HepG2 (cell line): Measurements from ENCODE around the gene NOL4L. TPM values are rescaled to one million over a fixed set of nuclear protein-coding genes. Genes with fewer than 3 reads are reported as not detected.

Experiments used
- CENPX ChIP-seq: sonication (generic); formaldehyde crosslinking; IDR thresholded peaks from 2 replicates; pipeline ENCODE4 v1.9.0; 2021; ENCODE audit warnings: mild to moderate bottlenecking, missing genetic modification reagents, moderate library complexity
- FOXK2 ChIP-seq: fragments of 450-650 bp; IDR thresholded peaks from 2 replicates; pipeline ENCODE4 v1.6.1; 2016
- GABPB1 ChIP-seq: IDR thresholded peaks from 2 replicates; pipeline ENCODE4 v1.6.1; 2016; ENCODE audit warnings: mild to moderate bottlenecking, missing genetic modification reagents, moderate library complexity, missing compliant biosample characterization
- MAF1 ChIP-seq: sonication (generic); formaldehyde crosslinking; IDR thresholded peaks from 2 replicates; pipeline ENCODE4 v1.5.0; 2020; ENCODE audit warnings: missing genetic modification reagents, borderline replicate concordance
- MIER3 ChIP-seq: IDR thresholded peaks from 2 replicates; pipeline ENCODE4 v1.6.1; 2016; ENCODE audit warnings: missing compliant biosample characterization, borderline replicate concordance
- RCOR2 ChIP-seq: IDR thresholded peaks from 2 replicates; pipeline ENCODE4 v1.6.1; 2016; ENCODE audit warnings: missing biosample characterization, missing genetic modification reagents
- ZBTB8A ChIP-seq: sonication (generic); formaldehyde crosslinking; IDR thresholded peaks from 2 replicates; pipeline ENCODE4 v1.4.0; 2020; ENCODE audit warnings: mild to moderate bottlenecking, low read depth, missing genetic modification reagents, borderline replicate concordance
- ZNF572 ChIP-seq: sonication (generic); formaldehyde crosslinking; IDR thresholded peaks from 2 replicates; pipeline ENCODE4 v1.5.1; 2020; ENCODE audit warnings: mild to moderate bottlenecking, missing genetic modification reagents
- ZNF710 ChIP-seq: sonication (generic); formaldehyde crosslinking; IDR thresholded peaks from 2 replicates; pipeline ENCODE4 v1.5.0; 2020; ENCODE audit warnings: mild to moderate bottlenecking, missing genetic modification reagents, borderline replicate concordance
- polyA plus RNA-seq, 8 experiments: library from polyadenylated mRNA; depleted of rRNA in 3 of 8; stranded (reverse) in 7 of 8; unstranded in 1 of 8; fragments of >200 nt; fragmentation: Illumina TruSeq in 4 of 8; extraction: Trizol in 4 of 8; gene quantifications; 2 replicates each; pipeline versions ENCODE4 v1.2.1 to v1.2.3, GENCODE V29; 2011 to 2016; ENCODE audit warnings: low read depth in 4 of 8, missing spikeins in 1 of 8, mixed read lengths in 1 of 8; ENCODE audit not compliant: insufficient read depth in 1 of 8
- total RNA-seq, 5 experiments: library from RNA; depleted of rRNA; stranded (reverse); fragments of >200 nt; fragmentation: Illumina TruSeq; extraction: Trizol; gene quantifications; 2 replicates each; pipeline ENCODE4 v1.2.3, GENCODE V29; 2016; ENCODE audit warnings: low read depth in 1 of 5
- TF ChIP-seq, protein P1 (sequence below): sonication (generic); formaldehyde crosslinking; IDR thresholded peaks from one replicate; pipeline ENCODE4 v1.5.1; 2020; ENCODE audit warnings: mild to moderate bottlenecking, missing genetic modification reagents; ENCODE audit errors: not compliant biosample characterization
- TF ChIP-seq, protein P2 (sequence below): sonication (generic); formaldehyde crosslinking; IDR thresholded peaks from 2 replicates; pipeline ENCODE4 v1.4.0; 2020; ENCODE audit warnings: mild to moderate bottlenecking, missing genetic modification reagents
- TF ChIP-seq, protein P3 (sequence below): sonication (generic); formaldehyde crosslinking; IDR thresholded peaks from 2 replicates; pipeline ENCODE4 v1.4.0; 2020; ENCODE audit warnings: mild to moderate bottlenecking, missing genetic modification reagents, borderline replicate concordance

NOL4L gene
- total and polyA plus RNA-seq, 2 of the 13 experiments (the other 11 are each of a cell fraction or from before 2014, with no cell fraction given): 16.6 to 35.4 TPM

GRCh38 chr20:32544893-32545840, 40.0 kb downstream of the NOL4L start (continued):
- TF ChIP-seq, protein P1, sequence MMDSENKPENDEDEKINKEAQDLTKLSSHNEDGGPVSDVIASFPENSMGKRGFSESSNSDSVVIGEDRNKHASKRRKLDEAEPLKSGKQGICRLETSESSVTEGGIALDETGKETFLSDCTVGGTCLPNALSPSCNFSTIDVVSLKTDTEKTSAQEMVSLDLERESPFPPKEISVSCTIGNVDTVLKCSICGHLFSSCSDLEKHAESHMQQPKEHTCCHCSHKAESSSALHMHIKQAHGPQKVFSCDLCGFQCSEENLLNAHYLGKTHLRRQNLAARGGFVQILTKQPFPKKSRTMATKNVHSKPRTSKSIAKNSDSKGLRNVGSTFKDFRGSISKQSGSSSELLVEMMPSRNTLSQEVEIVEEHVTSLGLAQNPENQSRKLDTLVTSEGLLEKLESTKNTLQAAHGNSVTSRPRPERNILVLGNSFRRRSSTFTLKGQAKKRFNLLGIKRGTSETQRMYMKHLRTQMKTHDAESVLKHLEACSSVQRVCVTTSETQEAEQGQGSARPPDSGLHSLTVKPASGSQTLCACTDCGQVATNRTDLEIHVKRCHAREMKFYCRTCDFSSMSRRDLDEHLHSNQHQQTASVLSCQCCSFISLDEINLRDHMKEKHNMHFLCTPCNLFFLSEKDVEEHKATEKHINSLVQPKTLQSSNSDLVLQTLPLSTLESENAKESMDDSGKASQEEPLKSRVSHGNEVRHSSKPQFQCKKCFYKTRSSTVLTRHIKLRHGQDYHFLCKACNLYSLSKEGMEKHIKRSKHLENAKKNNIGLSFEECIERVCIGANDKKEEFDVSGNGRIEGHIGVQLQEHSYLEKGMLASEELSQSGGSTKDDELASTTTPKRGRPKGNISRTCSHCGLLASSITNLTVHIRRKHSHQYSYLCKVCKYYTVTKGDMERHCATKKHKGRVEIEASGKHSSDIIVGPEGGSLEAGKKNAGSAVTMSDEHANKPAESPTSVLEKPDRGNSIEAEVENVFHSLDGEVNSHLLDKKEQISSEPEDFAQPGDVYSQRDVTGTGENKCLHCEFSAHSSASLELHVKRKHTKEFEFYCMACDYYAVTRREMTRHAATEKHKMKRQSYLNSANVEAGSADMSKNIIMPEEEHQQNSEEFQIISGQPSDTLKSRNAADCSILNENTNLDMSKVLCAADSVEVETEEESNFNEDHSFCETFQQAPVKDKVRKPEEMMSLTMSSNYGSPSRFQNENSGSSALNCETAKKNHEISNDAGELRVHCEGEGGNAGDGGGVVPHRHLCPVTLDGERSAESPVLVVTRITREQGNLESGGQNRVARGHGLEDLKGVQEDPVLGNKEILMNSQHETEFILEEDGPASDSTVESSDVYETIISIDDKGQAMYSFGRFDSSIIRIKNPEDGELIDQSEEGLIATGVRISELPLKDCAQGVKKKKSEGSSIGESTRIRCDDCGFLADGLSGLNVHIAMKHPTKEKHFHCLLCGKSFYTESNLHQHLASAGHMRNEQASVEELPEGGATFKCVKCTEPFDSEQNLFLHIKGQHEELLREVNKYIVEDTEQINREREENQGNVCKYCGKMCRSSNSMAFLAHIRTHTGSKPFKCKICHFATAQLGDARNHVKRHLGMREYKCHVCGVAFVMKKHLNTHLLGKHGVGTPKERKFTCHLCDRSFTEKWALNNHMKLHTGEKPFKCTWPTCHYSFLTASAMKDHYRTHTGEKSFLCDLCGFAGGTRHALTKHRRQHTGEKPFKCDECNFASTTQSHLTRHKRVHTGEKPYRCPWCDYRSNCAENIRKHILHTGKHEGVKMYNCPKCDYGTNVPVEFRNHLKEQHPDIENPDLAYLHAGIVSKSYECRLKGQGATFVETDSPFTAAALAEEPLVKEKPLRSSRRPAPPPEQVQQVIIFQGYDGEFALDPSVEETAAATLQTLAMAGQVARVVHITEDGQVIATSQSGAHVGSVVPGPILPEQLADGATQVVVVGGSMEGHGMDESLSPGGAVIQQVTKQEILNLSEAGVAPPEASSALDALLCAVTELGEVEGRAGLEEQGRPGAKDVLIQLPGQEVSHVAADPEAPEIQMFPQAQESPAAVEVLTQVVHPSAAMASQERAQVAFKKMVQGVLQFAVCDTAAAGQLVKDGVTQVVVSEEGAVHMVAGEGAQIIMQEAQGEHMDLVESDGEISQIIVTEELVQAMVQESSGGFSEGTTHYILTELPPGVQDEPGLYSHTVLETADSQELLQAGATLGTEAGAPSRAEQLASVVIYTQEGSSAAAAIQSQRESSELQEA (CRISPR knock-in tag): no peak
- peak; percentile 98 for TF ChIP-seq RCOR2 (CRISPR knock-in tag)
- no peak for TF ChIP-seq CENPX (CRISPR knock-in tag)
- TF ChIP-seq FOXK2: peak; percentile 83
- no peak; the same call in 1 of the 2 replicates for TF ChIP-seq ZNF710 (CRISPR knock-in tag)
- TF ChIP-seq ZBTB8A (CRISPR knock-in tag): no peak
- peak; percentile 99 for TF ChIP-seq MIER3
- TF ChIP-seq GABPB1: peak; percentile 74
- TF ChIP-seq, protein P2, sequence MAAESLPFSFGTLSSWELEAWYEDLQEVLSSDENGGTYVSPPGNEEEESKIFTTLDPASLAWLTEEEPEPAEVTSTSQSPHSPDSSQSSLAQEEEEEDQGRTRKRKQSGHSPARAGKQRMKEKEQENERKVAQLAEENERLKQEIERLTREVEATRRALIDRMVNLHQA (CRISPR knock-in tag): peak; percentile 69
- TF ChIP-seq, protein P3, sequence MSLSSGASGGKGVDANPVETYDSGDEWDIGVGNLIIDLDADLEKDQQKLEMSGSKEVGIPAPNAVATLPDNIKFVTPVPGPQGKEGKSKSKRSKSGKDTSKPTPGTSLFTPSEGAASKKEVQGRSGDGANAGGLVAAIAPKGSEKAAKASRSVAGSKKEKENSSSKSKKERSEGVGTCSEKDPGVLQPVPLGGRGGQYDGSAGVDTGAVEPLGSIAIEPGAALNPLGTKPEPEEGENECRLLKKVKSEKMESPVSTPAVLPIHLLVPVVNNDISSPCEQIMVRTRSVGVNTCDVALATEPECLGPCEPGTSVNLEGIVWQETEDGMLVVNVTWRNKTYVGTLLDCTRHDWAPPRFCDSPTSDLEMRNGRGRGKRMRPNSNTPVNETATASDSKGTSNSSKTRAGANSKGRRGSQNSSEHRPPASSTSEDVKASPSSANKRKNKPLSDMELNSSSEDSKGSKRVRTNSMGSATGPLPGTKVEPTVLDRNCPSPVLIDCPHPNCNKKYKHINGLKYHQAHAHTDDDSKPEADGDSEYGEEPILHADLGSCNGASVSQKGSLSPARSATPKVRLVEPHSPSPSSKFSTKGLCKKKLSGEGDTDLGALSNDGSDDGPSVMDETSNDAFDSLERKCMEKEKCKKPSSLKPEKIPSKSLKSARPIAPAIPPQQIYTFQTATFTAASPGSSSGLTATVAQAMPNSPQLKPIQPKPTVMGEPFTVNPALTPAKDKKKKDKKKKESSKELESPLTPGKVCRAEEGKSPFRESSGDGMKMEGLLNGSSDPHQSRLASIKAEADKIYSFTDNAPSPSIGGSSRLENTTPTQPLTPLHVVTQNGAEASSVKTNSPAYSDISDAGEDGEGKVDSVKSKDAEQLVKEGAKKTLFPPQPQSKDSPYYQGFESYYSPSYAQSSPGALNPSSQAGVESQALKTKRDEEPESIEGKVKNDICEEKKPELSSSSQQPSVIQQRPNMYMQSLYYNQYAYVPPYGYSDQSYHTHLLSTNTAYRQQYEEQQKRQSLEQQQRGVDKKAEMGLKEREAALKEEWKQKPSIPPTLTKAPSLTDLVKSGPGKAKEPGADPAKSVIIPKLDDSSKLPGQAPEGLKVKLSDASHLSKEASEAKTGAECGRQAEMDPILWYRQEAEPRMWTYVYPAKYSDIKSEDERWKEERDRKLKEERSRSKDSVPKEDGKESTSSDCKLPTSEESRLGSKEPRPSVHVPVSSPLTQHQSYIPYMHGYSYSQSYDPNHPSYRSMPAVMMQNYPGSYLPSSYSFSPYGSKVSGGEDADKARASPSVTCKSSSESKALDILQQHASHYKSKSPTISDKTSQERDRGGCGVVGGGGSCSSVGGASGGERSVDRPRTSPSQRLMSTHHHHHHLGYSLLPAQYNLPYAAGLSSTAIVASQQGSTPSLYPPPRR: peak; percentile 98
- peak; percentile 95 for TF ChIP-seq ZNF572 (CRISPR knock-in tag)
- TF ChIP-seq MAF1 (CRISPR knock-in tag): 0 out of 2 replicates have a peak, but pooled peaks have one; percentile 26
